GM12872 (cell line): ENCODE measurements around the gene RALBP1.

Experiments used
- CTCF ChIP-seq: IDR thresholded peaks from 3 replicates; pipeline ENCODE4 v1.5.1; 2011; ENCODE audit warnings: low read depth, mild to moderate bottlenecking, low read length, moderate library complexity; ENCODE audit not compliant: insufficient read depth

RALBP1 gene

GRCh38 chr18:9434122-9434701 is 41.1 kb upstream of the RALBP1 start:
- no peak for TF ChIP-seq CTCF

GRCh38 chr18:9435041-9435440 is 40.3 kb upstream of the RALBP1 start:
- no peak for TF ChIP-seq CTCF

GRCh38 chr18:9436206-9436929 is 38.9 kb upstream of the RALBP1 start:
- TF ChIP-seq CTCF = no peak

GRCh38 chr18:9437021-9437437 is 38.3 kb upstream of the RALBP1 start:
- TF ChIP-seq CTCF = no peak

GRCh38 chr18:9437672-9438071 is 37.6 kb upstream of the RALBP1 start:
- TF ChIP-seq CTCF = no peak

GRCh38 chr18:9441061-9441460 is 34.3 kb upstream of the RALBP1 start:
- no peak for TF ChIP-seq CTCF

DNA sequence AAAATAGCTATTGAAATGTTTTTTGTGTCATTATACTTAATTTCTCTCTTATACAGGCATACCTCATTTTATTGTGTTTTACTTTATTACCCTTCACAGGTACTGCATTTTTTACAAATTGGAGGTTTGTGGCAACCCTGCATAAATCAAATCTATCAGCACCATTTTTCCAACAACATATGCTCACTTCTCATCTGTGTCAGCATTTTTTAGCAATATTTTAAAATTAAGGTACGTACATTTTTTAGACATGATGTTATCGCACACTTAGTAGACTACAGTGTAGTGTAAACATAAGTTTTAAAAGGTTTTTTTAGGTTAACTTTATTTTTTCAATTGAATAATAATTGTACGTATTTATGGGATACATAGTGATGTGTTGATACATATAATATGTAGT is 30.8 kb upstream of the RALBP1 start:
- no peak for TF ChIP-seq CTCF
